Fibroblast of lung (primary cell): ENCODE measurements around the gene F2RL3.

Experiments used
- EZH2 ChIP-seq: IDR thresholded peaks from 2 replicates; pipeline ENCODE4 v1.5.1; 2012; ENCODE audit warnings: low read length, control low read depth, mild to moderate bottlenecking; ENCODE audit errors: missing control alignments
- TF ChIP-seq, protein P1 (sequence below), 2 donors: IDR thresholded peaks in 1 of 2; conservative IDR thresholded peaks in 1 of 2; 1 replicate in 1 of 2; 2 replicates in 1 of 2; pipeline ENCODE4 v1.5.1; 2011 to 2012; ENCODE audit warnings: low read length in 2 of 2, control low read depth in 1 of 2, inconsistent platforms in 1 of 2, low read depth in 1 of 2, mild to moderate bottlenecking in 1 of 2

DNA sequence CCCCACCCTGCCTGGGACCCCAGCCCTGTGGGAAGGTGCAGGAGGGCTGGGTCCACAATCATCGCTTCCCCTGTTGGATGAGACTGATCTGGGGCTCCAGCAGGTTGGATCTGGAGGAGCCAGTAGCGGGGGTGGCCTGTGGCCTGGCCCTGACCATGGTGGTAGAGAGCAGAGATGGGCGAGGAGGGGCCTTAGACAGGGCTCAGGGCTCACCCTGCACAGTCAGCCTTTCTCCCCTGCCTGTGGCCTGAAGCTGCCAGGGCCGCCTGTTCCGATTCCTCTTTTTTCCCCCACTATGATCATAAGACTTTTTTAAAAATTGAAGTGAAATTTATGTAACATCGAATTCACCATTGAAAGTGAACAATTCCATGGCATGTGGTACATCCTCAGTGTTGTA, 41.4 kb upstream of the F2RL3 start:
- TF ChIP-seq, protein P1, sequence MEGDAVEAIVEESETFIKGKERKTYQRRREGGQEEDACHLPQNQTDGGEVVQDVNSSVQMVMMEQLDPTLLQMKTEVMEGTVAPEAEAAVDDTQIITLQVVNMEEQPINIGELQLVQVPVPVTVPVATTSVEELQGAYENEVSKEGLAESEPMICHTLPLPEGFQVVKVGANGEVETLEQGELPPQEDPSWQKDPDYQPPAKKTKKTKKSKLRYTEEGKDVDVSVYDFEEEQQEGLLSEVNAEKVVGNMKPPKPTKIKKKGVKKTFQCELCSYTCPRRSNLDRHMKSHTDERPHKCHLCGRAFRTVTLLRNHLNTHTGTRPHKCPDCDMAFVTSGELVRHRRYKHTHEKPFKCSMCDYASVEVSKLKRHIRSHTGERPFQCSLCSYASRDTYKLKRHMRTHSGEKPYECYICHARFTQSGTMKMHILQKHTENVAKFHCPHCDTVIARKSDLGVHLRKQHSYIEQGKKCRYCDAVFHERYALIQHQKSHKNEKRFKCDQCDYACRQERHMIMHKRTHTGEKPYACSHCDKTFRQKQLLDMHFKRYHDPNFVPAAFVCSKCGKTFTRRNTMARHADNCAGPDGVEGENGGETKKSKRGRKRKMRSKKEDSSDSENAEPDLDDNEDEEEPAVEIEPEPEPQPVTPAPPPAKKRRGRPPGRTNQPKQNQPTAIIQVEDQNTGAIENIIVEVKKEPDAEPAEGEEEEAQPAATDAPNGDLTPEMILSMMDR (conservative IDR thresholded peaks at IDR 0.05 in 1 of 2, IDR thresholded peaks at IDR 0.05 in 1 of 2; ENCODE audit: low read depth in 1 of 2, low read length in 2 of 2) = no peak
- TF ChIP-seq EZH2 = no peak
